SK-N-SH treated with all-trans-retinoic acid at 6 μM for 48 hours (cell line): ENCODE results near the gene ERMARD.
A peak's percentile ranks its signal among the peaks of the same experiment; 100 is the strongest.

Experiments used
- ATAC-seq: fragments of 200-7000 bp; cut with Tn5 transposase; 3 replicates; pipeline ENCODE4 v1.9.1; 2020; ENCODE audit warnings: mild to moderate bottlenecking, moderate library complexity
- ARNTL ChIP-seq: fragments of 450-650 bp; formaldehyde crosslinking; IDR thresholded peaks from 2 replicates; pipeline ENCODE4 v1.5.0; 2020; ENCODE audit warnings: low read depth, mild to moderate bottlenecking, moderate library complexity, borderline replicate concordance
- BACH2 ChIP-seq: fragments of 250-450 bp; sonication (Bioruptor Pico); IDR thresholded peaks from 2 replicates; pipeline ENCODE4 v1.9.0; 2021; ENCODE audit warnings: mild to moderate bottlenecking, borderline replicate concordance
- CREB5 ChIP-seq: fragments of 250-450 bp; sonication (Bioruptor Pico); IDR thresholded peaks from 2 replicates; pipeline ENCODE4 v1.5.1; 2020; ENCODE audit warnings: low read depth, mild to moderate bottlenecking, moderate library complexity
- CSDC2 ChIP-seq: fragments of 250-450 bp; sonication (Bioruptor Pico); IDR thresholded peaks from 2 replicates; pipeline ENCODE4 v1.5.0; 2020; ENCODE audit warnings: mild to moderate bottlenecking, moderate library complexity
- GLIS3 ChIP-seq: fragments of 250-450 bp; sonication (Bioruptor Pico); IDR thresholded peaks from 2 replicates; pipeline ENCODE4 v1.5.0; 2020; ENCODE audit warnings: mild to moderate bottlenecking, moderate library complexity
- ISL1 ChIP-seq: fragments of 250-450 bp; sonication (Bioruptor Pico); IDR thresholded peaks from 2 replicates; pipeline ENCODE4 v2.1.2; 2022; ENCODE audit warnings: mild to moderate bottlenecking, moderate library complexity
- OSR1 ChIP-seq: fragments of 250-450 bp; sonication (Bioruptor Pico); IDR thresholded peaks from 2 replicates; pipeline ENCODE4 v1.8.0; 2022; ENCODE audit warnings: moderate library complexity, mild to moderate bottlenecking, inconsistent platforms
- PATZ1 ChIP-seq: fragments of 250-450 bp; sonication (Bioruptor Pico); IDR thresholded peaks from 2 replicates; pipeline ENCODE4 v1.8.0; 2020; ENCODE audit warnings: mild to moderate bottlenecking, moderate library complexity, borderline replicate concordance
- RARB ChIP-seq: fragments of 250-450 bp; sonication (Bioruptor Pico); IDR thresholded peaks from 2 replicates; pipeline ENCODE4 v1.8.0; 2021; ENCODE audit warnings: mild to moderate bottlenecking, moderate library complexity
- SNAI2 ChIP-seq: fragments of 250-450 bp; sonication (Bioruptor Pico); IDR thresholded peaks from 2 replicates; pipeline ENCODE4 v1.5.0; 2020; ENCODE audit warnings: mild to moderate bottlenecking, moderate library complexity
- TCF4 ChIP-seq: fragments of 250-450 bp; sonication (Bioruptor Pico); IDR thresholded peaks from 2 replicates; pipeline ENCODE4 v1.8.0; 2021; ENCODE audit warnings: mild to moderate bottlenecking, moderate library complexity, borderline replicate concordance
- TOX ChIP-seq: fragments of 250-450 bp; sonication (Bioruptor Pico); IDR thresholded peaks from 2 replicates; pipeline ENCODE4 v1.8.0; 2021; ENCODE audit warnings: mild to moderate bottlenecking, moderate library complexity, borderline replicate concordance
- TSHZ2 ChIP-seq: fragments of 250-450 bp; sonication (Bioruptor Pico); IDR thresholded peaks from 2 replicates; pipeline ENCODE4 v1.5.0; 2020; ENCODE audit warnings: mild to moderate bottlenecking, moderate library complexity
- ZFP3 ChIP-seq: fragments of 250-450 bp; sonication (Bioruptor Pico); IDR thresholded peaks from 2 replicates; pipeline ENCODE4 v1.5.0; 2020; ENCODE audit warnings: mild to moderate bottlenecking, moderate library complexity
- ZFP30 ChIP-seq: fragments of 450-650 bp; formaldehyde crosslinking; IDR thresholded peaks from 2 replicates; pipeline ENCODE4 v1.5.0; 2022; ENCODE audit warnings: mild to moderate bottlenecking, moderate library complexity
- ZNF70 ChIP-seq: fragments of 450-650 bp; formaldehyde crosslinking; IDR thresholded peaks from 2 replicates; pipeline ENCODE4 v1.5.0; 2020; ENCODE audit warnings: mild to moderate bottlenecking, moderate library complexity
- ZNF8 ChIP-seq: fragments of 450-650 bp; formaldehyde crosslinking; IDR thresholded peaks from 2 replicates; pipeline ENCODE4 v1.5.0; 2020; ENCODE audit warnings: mild to moderate bottlenecking, moderate library complexity

The ERMARD gene

GRCh38 chr6:169722362-169723199, 28.8 kb upstream of the ERMARD start (continued):
- no peak for TF ChIP-seq OSR1 (CRISPR knock-in tag)
- TF ChIP-seq PATZ1 (CRISPR knock-in tag): no peak; the same call in 1 of the 2 replicates
- no peak for TF ChIP-seq TOX (CRISPR knock-in tag)
- TF ChIP-seq ZFP30 (CRISPR knock-in tag): no peak
- no peak for TF ChIP-seq ISL1 (CRISPR knock-in tag)
- TF ChIP-seq TSHZ2 (CRISPR knock-in tag): no peak
- no peak for TF ChIP-seq SNAI2
- TF ChIP-seq ZNF70 (CRISPR knock-in tag): no peak
- no peak for TF ChIP-seq ZNF8 (CRISPR knock-in tag)

GRCh38 chr6:169723200-169723909, 28.1 kb upstream of the ERMARD start:
- ATAC-seq: peak; percentile 54
- TF ChIP-seq ZNF8 (CRISPR knock-in tag): no peak
- no peak for TF ChIP-seq BACH2 (CRISPR knock-in tag)

GRCh38 chr6:169723991-169724493, 27.4 kb upstream of the ERMARD start:
- peak; percentile 4 for ATAC-seq
- TF ChIP-seq GLIS3 (CRISPR knock-in tag) (no peak), TCF4 (CRISPR knock-in tag) (no peak), CSDC2 (CRISPR knock-in tag) (no peak), CREB5 (CRISPR knock-in tag) (no peak), ZFP30 (CRISPR knock-in tag) (no peak), RARB (CRISPR knock-in tag) (no peak), ISL1 (CRISPR knock-in tag) (no peak), SNAI2 (no peak), OSR1 (CRISPR knock-in tag) (no peak)

GRCh38 chr6:169724494-169725124, 26.8 kb upstream of the ERMARD start, which contains the start of gene PHF10:
TSS of gene PHF10 (minus strand) at chr6:169724500. CDS start at chr6:169723931, 569 bp downstream.
- peak; percentile 78 for TF ChIP-seq CSDC2 (CRISPR knock-in tag)
- 0 out of 2 replicates have a peak, but pooled peaks have one; percentile 34 for TF ChIP-seq GLIS3 (CRISPR knock-in tag)
- TF ChIP-seq ZFP3: peak; percentile 31; the same call in 1 of the 2 replicates
- TF ChIP-seq ARNTL (CRISPR knock-in tag): no peak
- peak; percentile 59 for ATAC-seq
